Measurements from ENCODE around the gene MGME1.
A peak's percentile ranks its signal among the peaks of the same experiment; 100 is the strongest.

MGME1 gene

DNA sequence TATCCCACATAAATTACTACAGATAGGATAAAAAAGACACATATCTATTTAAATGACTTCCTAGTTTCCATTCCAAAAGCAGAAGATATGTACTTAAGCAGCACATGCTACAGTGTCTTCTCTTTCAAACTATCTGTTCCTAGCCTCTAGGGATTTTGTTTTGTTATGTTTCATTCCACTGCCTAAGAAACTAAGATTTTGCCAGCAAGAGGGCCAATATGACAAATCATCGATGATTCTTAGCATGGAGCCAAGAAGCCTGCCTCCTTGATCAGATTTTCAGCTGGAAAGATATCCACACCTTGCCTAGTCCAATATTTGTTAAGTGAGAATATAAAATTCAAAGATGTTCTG is 7.3 kb upstream of the MGME1 start:
- peak overlapping the region; percentile 27; the same call in 1 of the 2 replicates for H3K4me3 ChIP-seq (ENCODE audit: low read depth, low read length)
- H3K27me3 ChIP-seq (ENCODE audit: control insufficient read depth, insufficient read depth, low read length) = no peaks in the 10 kb centered on the region
- peak overlapping the region; percentile 38 for H3K27ac ChIP-seq (ENCODE audit: low read depth, low read length)

DNA sequence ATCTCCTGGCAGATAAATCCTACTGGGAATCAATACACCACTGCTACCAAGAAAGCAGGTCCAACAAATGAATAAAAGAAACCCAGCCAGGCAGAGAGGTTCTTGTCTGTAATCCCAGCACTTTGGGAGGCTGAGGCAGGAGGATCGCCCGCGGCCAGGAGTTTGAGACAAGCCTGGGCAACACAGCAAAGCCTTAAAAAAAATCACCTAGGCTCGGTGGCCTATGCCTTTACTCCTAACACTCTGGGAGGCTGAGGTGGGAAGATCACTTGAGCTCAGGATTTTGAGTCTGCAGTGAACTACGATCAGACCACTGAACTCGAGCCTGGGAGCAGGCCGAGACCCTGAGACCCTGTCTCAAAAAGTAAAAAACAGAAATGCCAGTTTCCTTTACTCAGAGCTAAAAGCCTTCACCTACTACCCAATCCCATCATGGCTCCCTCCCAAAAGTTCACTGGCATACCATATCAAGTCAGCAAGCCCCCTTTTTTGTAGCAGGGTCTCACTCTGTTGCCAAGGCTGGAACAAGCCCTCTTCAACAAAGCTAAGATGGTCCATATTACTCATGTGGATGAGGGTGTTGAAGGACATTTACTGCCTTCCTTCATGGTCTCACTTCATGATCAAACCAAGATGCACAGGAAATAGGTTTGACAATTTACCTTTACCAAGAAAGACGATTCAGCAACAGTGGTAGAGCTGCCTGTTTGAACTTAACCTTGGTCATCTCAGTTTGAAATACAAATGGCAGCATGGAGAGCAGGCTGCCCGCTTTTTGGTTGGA is 5.5 kb upstream of the MGME1 start:
- peak overlapping the region; percentile 79; the same call in 1 of the 2 replicates for H3K4me3 ChIP-seq (ENCODE audit: low read depth, low read length)
- H3K36me3 ChIP-seq (ENCODE audit: control insufficient read depth, insufficient read depth, low read length) = peaks cover 60% of the 10 kb centered on the region

More for the DNA sequence above, 7.3 kb upstream of the MGME1 start:
- Histone ChIP-seq H3K9ac (ENCODE audit: low read depth, low read length) (no peak overlapping the region), H3K9me3 (ENCODE audit: control insufficient read depth, insufficient read depth, low read length) (no peaks in the 10 kb centered on the region), H3K4me1 (ENCODE audit: control insufficient read depth, insufficient read depth, low read length) (peaks cover 66% of the 10 kb centered on the region), H3K36me3 (ENCODE audit: control insufficient read depth, insufficient read depth, low read length) (peaks cover 62% of the 10 kb centered on the region)

DNA sequence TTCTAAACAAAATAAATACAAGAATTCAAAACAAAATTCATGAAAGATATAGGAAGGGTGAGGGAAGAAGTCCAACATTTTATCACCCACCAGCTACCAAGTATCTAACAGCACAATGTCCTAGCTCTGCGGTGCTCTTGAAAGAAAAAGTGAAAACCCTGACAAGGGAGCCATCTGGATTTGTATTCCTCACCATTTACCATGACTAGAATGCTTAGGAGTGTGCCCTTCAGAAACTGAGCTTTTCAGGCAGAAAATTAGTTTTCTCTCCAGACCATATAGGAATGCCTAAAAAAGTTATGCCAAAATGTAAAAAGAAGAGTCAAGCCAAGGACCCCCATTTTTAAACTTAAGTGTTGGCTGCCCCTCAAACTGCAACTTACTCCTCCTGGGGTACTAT is 4.7 kb upstream of the MGME1 start:
- H3K27ac ChIP-seq (ENCODE audit: low read depth, low read length) = peak overlapping the region; percentile 56
- H3K9me3 ChIP-seq (ENCODE audit: control insufficient read depth, insufficient read depth, low read length) = no peaks in the 10 kb centered on the region
- H3K27me3 ChIP-seq (ENCODE audit: control insufficient read depth, insufficient read depth, low read length) = no peaks in the 10 kb centered on the region
- peak overlapping the region; percentile 79; the same call in 1 of the 2 replicates for H3K4me3 ChIP-seq (ENCODE audit: low read depth, low read length)
- H3K4me1 ChIP-seq (ENCODE audit: control insufficient read depth, insufficient read depth, low read length) = peaks cover 61% of the 10 kb centered on the region
- peaks cover 58% of the 10 kb centered on the region for H3K36me3 ChIP-seq (ENCODE audit: control insufficient read depth, insufficient read depth, low read length)
- H3K9ac ChIP-seq (ENCODE audit: low read depth, low read length) = 0 out of 2 replicates have a peak overlapping the region, but pooled peaks have one; percentile 9

More for the DNA sequence above, 5.5 kb upstream of the MGME1 start:
- peak overlapping the region; percentile 4 for H3K27ac ChIP-seq (ENCODE audit: low read depth, low read length)
- H3K9me3 ChIP-seq (ENCODE audit: control insufficient read depth, insufficient read depth, low read length) = no peaks in the 10 kb centered on the region
- H3K9ac ChIP-seq (ENCODE audit: low read depth, low read length) = 0 out of 2 replicates have a peak overlapping the region, but pooled peaks have one; percentile 20
- H3K27me3 ChIP-seq (ENCODE audit: control insufficient read depth, insufficient read depth, low read length) = no peaks in the 10 kb centered on the region
- H3K4me1 ChIP-seq (ENCODE audit: control insufficient read depth, insufficient read depth, low read length) = peaks cover 66% of the 10 kb centered on the region

DNA sequence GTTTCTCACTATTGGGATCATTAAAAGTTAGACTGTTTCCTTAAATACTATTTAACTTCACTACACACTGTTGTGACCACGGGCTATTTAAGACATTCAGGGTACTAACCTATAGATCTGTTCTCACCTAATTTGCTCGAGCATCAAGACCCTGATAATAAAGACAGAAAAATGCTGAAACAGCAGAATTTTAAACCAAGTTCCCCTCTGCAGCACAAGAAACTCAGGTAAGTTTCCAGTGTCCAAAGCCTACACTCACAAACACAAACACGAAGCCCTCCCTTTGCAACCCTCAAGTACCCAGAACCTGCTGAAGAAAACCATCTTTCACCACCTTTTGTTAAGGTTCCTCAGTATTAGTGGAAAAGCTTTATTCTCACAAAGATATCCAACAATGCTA is 4.2 kb upstream of the MGME1 start:
- Histone ChIP-seq H3K4me1 (ENCODE audit: control insufficient read depth, insufficient read depth, low read length) (peaks cover 56% of the 10 kb centered on the region), H3K4me3 (ENCODE audit: low read depth, low read length) (peak overlapping the region; percentile 79), H3K36me3 (ENCODE audit: control insufficient read depth, insufficient read depth, low read length) (peaks cover 58% of the 10 kb centered on the region), H3K27me3 (ENCODE audit: control insufficient read depth, insufficient read depth, low read length) (no peaks in the 10 kb centered on the region), H3K9me3 (ENCODE audit: control insufficient read depth, insufficient read depth, low read length) (no peaks in the 10 kb centered on the region), H3K27ac (ENCODE audit: low read depth, low read length) (no peak overlapping the region), H3K9ac (ENCODE audit: low read depth, low read length) (peak overlapping the region; percentile 99; the same call in 1 of the 2 replicates)

DNA sequence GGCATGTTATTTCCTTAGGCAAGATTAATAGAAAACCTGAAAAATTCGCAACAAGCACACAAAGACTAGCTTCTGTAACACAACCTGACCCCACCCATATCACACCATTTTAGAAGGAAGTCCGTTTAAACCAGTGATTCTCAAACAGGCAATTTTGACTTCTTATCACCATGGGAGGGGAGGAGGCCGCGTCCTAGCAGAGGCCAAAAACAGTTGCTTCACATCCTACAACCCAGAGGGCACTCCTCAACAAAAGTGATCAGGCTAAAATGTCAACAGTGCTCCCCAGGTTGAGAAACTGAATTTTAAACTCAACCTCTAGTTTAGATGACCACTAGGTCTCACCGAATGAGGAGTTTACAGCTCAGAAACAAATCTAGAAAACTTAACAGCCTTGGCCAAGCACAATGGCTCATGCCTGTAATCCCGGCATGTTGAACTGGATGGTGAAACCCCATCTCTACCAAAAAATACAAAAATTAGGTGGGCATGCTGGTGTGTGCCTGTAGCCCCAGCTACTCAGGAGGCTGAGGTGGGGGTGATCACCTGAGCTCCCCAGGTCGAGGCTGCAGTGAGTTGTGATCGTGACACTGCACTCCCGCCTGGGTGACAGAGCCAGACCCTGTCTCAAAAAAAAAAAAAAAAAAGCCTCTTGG is 3.6 kb upstream of the MGME1 start:
- Histone ChIP-seq H3K9me3 (ENCODE audit: control insufficient read depth, insufficient read depth, low read length) (no peaks in the 10 kb centered on the region), H3K4me3 (ENCODE audit: low read depth, low read length) (peak overlapping the region; percentile 79), H3K27ac (ENCODE audit: low read depth, low read length) (peak overlapping the region; percentile 50), H3K36me3 (ENCODE audit: control insufficient read depth, insufficient read depth, low read length) (peaks cover 57% of the 10 kb centered on the region), H3K9ac (ENCODE audit: low read depth, low read length) (peak overlapping the region; percentile 99), H3K27me3 (ENCODE audit: control insufficient read depth, insufficient read depth, low read length) (no peaks in the 10 kb centered on the region), H3K4me1 (ENCODE audit: control insufficient read depth, insufficient read depth, low read length) (peaks cover 52% of the 10 kb centered on the region)

DNA sequence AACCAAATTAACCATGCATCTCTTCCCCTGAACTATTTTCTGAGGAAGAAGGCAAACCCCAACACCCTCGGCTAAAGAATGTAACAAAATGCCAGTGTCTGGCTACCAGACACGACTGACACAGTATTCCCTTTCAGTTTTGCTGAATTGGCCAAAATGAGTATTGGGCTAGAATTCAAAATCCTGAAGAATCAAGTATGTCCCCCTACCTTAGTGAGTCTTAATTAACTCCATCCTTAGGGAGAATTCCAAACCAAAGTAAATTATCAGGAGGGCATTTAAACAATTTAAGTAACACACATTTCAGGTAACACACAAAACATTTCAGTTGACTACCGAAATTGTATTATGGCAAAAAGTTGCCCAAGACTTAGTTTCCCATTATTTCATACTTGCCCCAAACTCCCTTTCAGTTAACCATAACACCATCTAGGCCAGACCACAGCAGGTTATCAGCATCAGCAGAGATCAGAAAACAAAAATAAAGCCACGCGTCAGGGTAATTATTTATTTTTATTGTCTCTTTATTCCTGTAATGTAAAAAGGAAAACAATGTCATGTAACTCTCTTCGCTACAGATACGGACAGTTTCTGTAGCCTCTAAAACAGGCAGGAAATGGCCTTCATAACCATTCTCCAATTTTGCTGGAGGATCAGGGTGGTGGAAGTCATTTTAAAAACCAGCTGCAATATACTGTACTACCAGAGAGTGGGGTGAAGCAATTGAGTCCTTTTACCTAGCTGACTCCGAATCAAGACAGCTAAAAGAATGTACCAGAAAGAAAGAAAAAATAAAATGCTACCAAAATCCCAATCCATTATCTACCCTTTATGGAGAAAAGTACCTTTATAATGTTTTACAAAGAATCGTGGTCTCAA is 2.1 kb upstream of the MGME1 start:
- peak overlapping the region; percentile 100 for H3K27ac ChIP-seq (ENCODE audit: low read depth, low read length)
- H3K4me3 ChIP-seq (ENCODE audit: low read depth, low read length) = peak overlapping the region; percentile 79
- peak overlapping the region; percentile 99 for H3K9ac ChIP-seq (ENCODE audit: low read depth, low read length)
- no peaks in the 10 kb centered on the region for H3K9me3 ChIP-seq (ENCODE audit: control insufficient read depth, insufficient read depth, low read length)
- peaks cover 52% of the 10 kb centered on the region for H3K4me1 ChIP-seq (ENCODE audit: control insufficient read depth, insufficient read depth, low read length)
- peaks cover 62% of the 10 kb centered on the region for H3K36me3 ChIP-seq (ENCODE audit: control insufficient read depth, insufficient read depth, low read length)
- no peaks in the 10 kb centered on the region for H3K27me3 ChIP-seq (ENCODE audit: control insufficient read depth, insufficient read depth, low read length)

DNA sequence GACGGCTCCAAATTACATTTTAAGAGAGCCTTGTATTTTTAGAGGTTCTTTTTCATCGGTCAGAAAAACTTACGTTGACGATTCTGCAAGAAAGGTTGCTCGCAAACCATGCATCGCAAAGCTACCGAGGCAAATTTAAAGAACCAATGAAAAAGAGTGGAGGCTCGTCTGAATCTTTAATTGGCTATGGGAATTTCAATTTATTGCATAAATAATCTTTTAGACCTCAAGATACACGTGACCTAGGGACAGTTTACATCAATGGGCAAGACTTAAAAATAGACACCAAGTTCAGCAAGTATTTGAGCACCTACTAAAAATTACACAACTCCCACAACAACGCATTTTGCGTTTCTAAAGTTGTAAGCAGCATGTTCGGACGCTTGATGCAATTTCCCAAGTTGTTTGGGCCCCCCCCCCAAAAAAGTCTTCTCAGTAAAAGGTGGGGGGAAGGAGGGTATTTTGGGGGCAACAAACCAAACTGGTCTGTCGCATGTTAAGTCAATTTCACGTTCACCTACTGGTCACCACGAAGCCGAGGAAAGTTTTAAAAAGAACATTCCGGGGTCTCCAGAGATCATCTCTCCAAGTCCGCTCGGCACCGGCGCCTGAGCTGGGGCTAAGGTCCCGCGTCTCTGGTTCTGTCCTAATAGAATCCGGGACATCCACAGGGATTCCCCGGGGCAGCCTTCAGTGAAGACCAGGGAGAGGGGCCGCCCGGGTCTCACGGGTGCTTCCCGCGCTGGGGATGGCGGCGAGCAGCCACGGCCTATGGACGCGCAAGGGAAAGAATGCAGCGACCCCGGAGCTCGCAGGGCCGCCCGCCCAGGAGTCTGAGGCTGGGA is 1.1 kb upstream of the MGME1 start:
- Histone ChIP-seq H3K9me3 (ENCODE audit: control insufficient read depth, insufficient read depth, low read length) (no peaks in the 10 kb centered on the region), H3K27me3 (ENCODE audit: control insufficient read depth, insufficient read depth, low read length) (no peaks in the 10 kb centered on the region), H3K9ac (ENCODE audit: low read depth, low read length) (peak overlapping the region; percentile 99), H3K4me3 (ENCODE audit: low read depth, low read length) (peak overlapping the region; percentile 79), H3K36me3 (ENCODE audit: control insufficient read depth, insufficient read depth, low read length) (peaks cover 62% of the 10 kb centered on the region), H3K4me1 (ENCODE audit: control insufficient read depth, insufficient read depth, low read length) (peaks cover 50% of the 10 kb centered on the region), H3K27ac (ENCODE audit: low read depth, low read length) (peak overlapping the region; percentile 100)

DNA sequence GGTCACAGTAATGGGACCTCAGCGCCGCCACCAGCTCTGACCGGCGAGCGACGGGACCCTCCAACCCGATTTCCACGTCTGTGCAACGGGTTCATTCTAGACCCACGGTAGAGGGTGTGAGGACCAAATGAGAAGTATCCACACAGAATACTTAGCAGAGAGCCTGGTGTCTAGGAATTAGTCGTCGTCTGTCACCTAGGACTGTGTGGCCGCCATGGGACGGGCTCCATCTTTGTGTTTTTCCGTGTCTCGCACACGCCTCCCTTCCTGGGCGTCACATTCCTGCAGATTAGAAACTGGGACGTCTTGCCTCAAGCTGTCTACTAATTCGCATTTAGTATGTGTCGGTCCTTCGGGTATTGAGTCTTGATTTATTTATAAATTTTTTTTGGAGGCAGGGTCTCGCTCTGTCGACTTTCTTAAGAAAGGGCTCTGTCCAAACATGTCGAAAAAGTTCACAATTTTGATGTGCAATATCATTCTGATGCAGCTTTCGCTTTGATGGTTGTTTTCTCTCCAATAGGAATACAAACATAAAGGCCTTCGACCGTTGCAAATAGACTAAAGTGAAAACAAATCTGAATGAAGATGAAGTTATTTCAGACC is 563 bp downstream of the MGME1 start:
- Histone ChIP-seq H3K4me1 (ENCODE audit: control insufficient read depth, insufficient read depth, low read length) (peaks cover 41% of the 10 kb centered on the region), H3K4me3 (ENCODE audit: low read depth, low read length) (peak overlapping the region; percentile 79), H3K36me3 (ENCODE audit: control insufficient read depth, insufficient read depth, low read length) (peaks cover 54% of the 10 kb centered on the region)

DNA sequence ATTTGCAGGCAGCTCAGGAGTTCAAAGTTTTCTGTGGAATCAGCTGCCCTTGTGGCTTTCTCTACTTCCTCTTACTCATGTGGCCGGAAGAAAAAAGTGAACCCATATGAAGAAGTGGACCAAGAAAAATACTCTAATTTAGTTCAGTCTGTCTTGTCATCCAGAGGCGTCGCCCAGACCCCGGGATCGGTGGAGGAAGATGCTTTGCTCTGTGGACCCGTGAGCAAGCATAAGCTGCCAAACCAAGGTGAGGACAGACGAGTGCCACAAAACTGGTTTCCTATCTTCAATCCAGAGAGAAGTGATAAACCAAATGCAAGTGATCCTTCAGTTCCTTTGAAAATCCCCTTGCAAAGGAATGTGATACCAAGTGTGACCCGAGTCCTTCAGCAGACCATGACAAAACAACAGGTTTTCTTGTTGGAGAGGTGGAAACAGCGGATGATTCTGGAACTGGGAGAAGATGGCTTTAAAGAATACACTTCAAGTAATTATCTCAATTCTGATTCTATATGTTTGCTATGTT is 1.1 kb downstream of the MGME1 start:
- Histone ChIP-seq H3K27ac (ENCODE audit: low read depth, low read length) (peak overlapping the region; percentile 100), H3K4me1 (ENCODE audit: control insufficient read depth, insufficient read depth, low read length) (peaks cover 36% of the 10 kb centered on the region), H3K4me3 (ENCODE audit: low read depth, low read length) (peak overlapping the region; percentile 79), H3K27me3 (ENCODE audit: control insufficient read depth, insufficient read depth, low read length) (no peaks in the 10 kb centered on the region), H3K36me3 (ENCODE audit: control insufficient read depth, insufficient read depth, low read length) (peaks cover 54% of the 10 kb centered on the region), H3K9me3 (ENCODE audit: control insufficient read depth, insufficient read depth, low read length) (no peaks in the 10 kb centered on the region), H3K9ac (ENCODE audit: low read depth, low read length) (peak overlapping the region; percentile 99)

More for the DNA sequence above, 563 bp downstream of the MGME1 start:
- Histone ChIP-seq H3K27ac (ENCODE audit: low read depth, low read length) (peak overlapping the region; percentile 100), H3K27me3 (ENCODE audit: control insufficient read depth, insufficient read depth, low read length) (no peaks in the 10 kb centered on the region), H3K9me3 (ENCODE audit: control insufficient read depth, insufficient read depth, low read length) (no peaks in the 10 kb centered on the region), H3K9ac (ENCODE audit: low read depth, low read length) (peak overlapping the region; percentile 99)
